IMR-90 (cell line): ENCODE measurements around the gene GATA3. TPM values are rescaled to one million over a fixed set of nuclear protein-coding genes. Genes with fewer than 3 reads are reported as not detected.

ENCODE experiments used
- ATAC-seq: fragments of 200-7000 bp; cut with Tn5 transposase; 2 replicates; pipeline ENCODE4 v1.9.1; 2020; ENCODE audit warnings: low read depth, mild to moderate bottlenecking, moderate library complexity
- BruUV-seq: library from RNA; stranded (reverse); fragments of 400-500 nt; replicated peaks from 2 replicates; lab custom pipeline; 2021; lab: Mats Ljungman, UMichigan
- CTCF ChIA-PET: fragments of 300-600 bp; formaldehyde crosslinking; extraction: SDS; loops from one replicate; lab custom pipeline; 2021; ENCODE audit warnings: antibody characterized with exemption; lab: Yijun Ruan, JAX
- POLR2A ChIA-PET: fragments of 300-600 bp; sonication (Branson Sonifier 250); formaldehyde crosslinking; loops from one replicate; lab custom pipeline; 2022; ENCODE audit warnings: antibody characterized with exemption; ENCODE audit not compliant: unreplicated experiment; lab: Charles Lee
- DNase-seq: peaks from one replicate; pipeline ENCODE4 v3.0.0; 2013
- H2AFZ ChIP-seq: replicated peaks from 2 replicates; pipeline ENCODE3; 2013; ENCODE audit warnings: low read length, mild to moderate bottlenecking; ENCODE audit not compliant: poor library complexity
- H2AK5ac ChIP-seq: 2 replicates; pipeline ENCODE4 v1.6.1; 2013; ENCODE audit warnings: low read depth, low read length, inconsistent platforms
- H2AK9ac ChIP-seq: replicated peaks from 2 replicates; pipeline ENCODE3; 2013; ENCODE audit warnings: mild to moderate bottlenecking, low read depth, low read length, moderate library complexity; ENCODE audit not compliant: poor library complexity
- H2BK120ac ChIP-seq: 2 replicates; pipeline ENCODE4 v1.6.1; 2013; ENCODE audit warnings: low read depth, low read length, inconsistent platforms
- H2BK15ac ChIP-seq: 3 replicates; pipeline ENCODE4 v1.6.1; 2013; ENCODE audit warnings: low read depth, low read length, inconsistent platforms
- H2BK20ac ChIP-seq: 2 replicates; pipeline ENCODE4 v1.6.1; 2013; ENCODE audit warnings: low read depth, mild to moderate bottlenecking, inconsistent platforms, low read length, moderate library complexity
- H2BK5ac ChIP-seq: 2 replicates; pipeline ENCODE4 v1.6.1; 2013; ENCODE audit warnings: mild to moderate bottlenecking, low read depth, low read length, inconsistent platforms; ENCODE audit not compliant: poor library complexity, severe bottlenecking
- H3K14ac ChIP-seq: replicated peaks from 2 replicates; pipeline ENCODE4 v1.6.1; 2013; ENCODE audit warnings: low read depth, low read length, inconsistent platforms
- H3K18ac ChIP-seq: 2 replicates; pipeline ENCODE4 v1.6.1; 2013; ENCODE audit warnings: low read depth, low read length, control low read depth
- H3K23ac ChIP-seq: 2 replicates; pipeline ENCODE4 v1.6.1; 2013; ENCODE audit warnings: low read depth, low read length, inconsistent platforms
- H3K27ac ChIP-seq: 2 replicates; pipeline ENCODE4 v1.5.1; 2013; ENCODE audit warnings: mild to moderate bottlenecking, control low read depth, low read length; ENCODE audit not compliant: insufficient read depth
- H3K27me3 ChIP-seq: 2 replicates; pipeline ENCODE4 v1.6.1; 2013; ENCODE audit warnings: low read length; ENCODE audit not compliant: control insufficient read depth, insufficient read depth
- H3K36me3 ChIP-seq: 2 replicates; pipeline ENCODE4 v1.6.1; 2013; ENCODE audit warnings: low read length, mixed read lengths; ENCODE audit not compliant: control insufficient read depth, insufficient read depth
- H3K4ac ChIP-seq: 2 replicates; pipeline ENCODE4 v1.6.1; 2013; ENCODE audit warnings: low read depth, low read length, inconsistent platforms
- H3K4me1 ChIP-seq: 2 replicates; pipeline ENCODE4 v1.6.1; 2013; ENCODE audit warnings: low read length, mixed read lengths; ENCODE audit not compliant: control insufficient read depth, insufficient read depth
- H3K4me2 ChIP-seq: 2 replicates; pipeline ENCODE4 v1.6.1; 2013; ENCODE audit warnings: low read depth, mild to moderate bottlenecking, control low read depth, low read length, moderate library complexity
- H3K4me3 ChIP-seq: 2 replicates; pipeline ENCODE4 v1.5.1; 2013; ENCODE audit warnings: low read depth, mild to moderate bottlenecking, control low read depth, low read length, moderate library complexity; ENCODE audit not compliant: insufficient read depth
- H3K56ac ChIP-seq: 2 replicates; pipeline ENCODE4 v1.6.1; 2013; ENCODE audit warnings: low read length, inconsistent platforms; ENCODE audit not compliant: insufficient read depth; ENCODE audit errors: extremely low read depth
- H3K79me1 ChIP-seq, 2 experiments: 2 replicates each; pipeline ENCODE4 v1.6.1; 2013; ENCODE audit warnings: low read length in 2 of 2, inconsistent platforms in 1 of 2, low read depth in 1 of 2
- H3K9ac ChIP-seq: 2 replicates; pipeline ENCODE4 v1.6.1; 2013; ENCODE audit warnings: low read depth, low read length, control low read depth
- H3K9me1 ChIP-seq: 2 replicates; pipeline ENCODE4 v1.6.1; 2013; ENCODE audit warnings: low read length, inconsistent platforms; ENCODE audit not compliant: insufficient read depth
- H3K9me3 ChIP-seq: 2 replicates; pipeline ENCODE4 v1.6.1; 2013; ENCODE audit warnings: low read length; ENCODE audit not compliant: control insufficient read depth, insufficient read depth
- H4K20me1 ChIP-seq: 2 replicates; pipeline ENCODE4 v1.6.1; 2013; ENCODE audit warnings: low read length, inconsistent platforms; ENCODE audit not compliant: insufficient read depth
- H4K5ac ChIP-seq: 2 replicates; pipeline ENCODE4 v1.6.1; 2013; ENCODE audit warnings: mild to moderate bottlenecking, low read depth, low read length, control low read depth
- H4K8ac ChIP-seq, 2 experiments: 2 replicates each; pipeline ENCODE4 v1.6.1; 2013; ENCODE audit warnings: low read depth in 2 of 2, low read length in 2 of 2, control low read depth in 1 of 2, inconsistent platforms in 1 of 2
- H4K91ac ChIP-seq: 2 replicates; pipeline ENCODE4 v1.6.1; 2013; ENCODE audit warnings: low read depth, low read length, inconsistent platforms; ENCODE audit not compliant: insufficient read depth
- BHLHE40 ChIP-seq: fragments of 150-350 bp; IDR thresholded peaks from 2 replicates; pipeline ENCODE4 v1.6.1; 2016; ENCODE audit warnings: mild to moderate bottlenecking, low read depth, low read length
- CEBPB ChIP-seq: IDR thresholded peaks from 2 replicates; pipeline ENCODE4 v1.6.1; 2012; ENCODE audit warnings: low read depth, low read length, improper control_type of control experiment
- CHD1 ChIP-seq: IDR thresholded peaks from 2 replicates; pipeline ENCODE4 v1.6.1; 2012; ENCODE audit warnings: low read depth, low read length, improper control_type of control experiment
- CTCF ChIP-seq: conservative IDR thresholded peaks from 2 replicates; pipeline ENCODE4 v1.5.1; 2012; ENCODE audit warnings: mild to moderate bottlenecking, low read depth, low read length, improper control_type of control experiment
- ELK1 ChIP-seq: fragments of 150-350 bp; IDR thresholded peaks from 2 replicates; pipeline ENCODE4 v1.6.1; 2016; ENCODE audit warnings: low read depth, mild to moderate bottlenecking, low read length, moderate library complexity, borderline replicate concordance
- FOS ChIP-seq: fragments of 150-350 bp; IDR thresholded peaks from 2 replicates; pipeline ENCODE4 v1.6.1; 2016; ENCODE audit warnings: low read depth, low read length
- MAZ ChIP-seq: IDR thresholded peaks from 2 replicates; pipeline ENCODE4 v1.6.1; 2012; ENCODE audit warnings: low read depth, mild to moderate bottlenecking, low read length, improper control_type of control experiment, moderate library complexity, borderline replicate concordance
- MXI1 ChIP-seq: IDR thresholded peaks from 2 replicates; pipeline ENCODE4 v1.6.1; 2012; ENCODE audit warnings: low read depth, mild to moderate bottlenecking, low read length, moderate library complexity, borderline replicate concordance
- NFE2L2 ChIP-seq: fragments of 150-350 bp; IDR thresholded peaks from 2 replicates; pipeline ENCODE4 v1.6.1; 2016; ENCODE audit warnings: low read depth, mild to moderate bottlenecking, low read length
- POLR2A ChIP-seq: IDR thresholded peaks from 2 replicates; pipeline ENCODE4 v1.6.1; 2012; ENCODE audit warnings: mild to moderate bottlenecking, low read depth, low read length
- RCOR1 ChIP-seq: IDR thresholded peaks from 2 replicates; pipeline ENCODE4 v1.6.1; 2012; ENCODE audit warnings: mild to moderate bottlenecking, low read length, improper control_type of control experiment; ENCODE audit not compliant: insufficient replicate concordance
- RFX5 ChIP-seq: IDR thresholded peaks from 2 replicates; pipeline ENCODE4 v1.8.0; 2012; ENCODE audit warnings: low read depth, mild to moderate bottlenecking, low read length, moderate library complexity
- SMC3 ChIP-seq: fragments of 150-350 bp; IDR thresholded peaks from 2 replicates; pipeline ENCODE4 v1.6.1; 2016; ENCODE audit warnings: low read depth, mild to moderate bottlenecking, antibody characterized with exemption, low read length, moderate library complexity
- WGBS, 2 experiments: methylation state at CpG; one replicate each; pipeline versions ENCODE4 v1.1.5 to v1.1.7; 2013; ENCODE audit warnings: missing lambda C conversion rate in 2 of 2; ENCODE audit not compliant: insufficient read length in 1 of 2; ENCODE audit errors: extremely low coverage in 2 of 2; 5-methylcytosine and 5-hydroxymethylcytosine counted together
- dilution Hi-C: fragments of 300-500 bp; cut with HindIII; formaldehyde crosslinking; loops from one replicate; pipeline ENCODE4 v1.14.3; 2018; ENCODE audit warnings: low sequenced_read_pairs; ENCODE audit not compliant: unreplicated experiment
- in situ Hi-C: fragments of 300-500 bp; cut with MboI; formaldehyde crosslinking; loops from 3 replicates; pipeline ENCODE4 v1.14.3; 2019; ENCODE audit warnings: low sequenced_read_pairs, inconsistent platforms, mixed read lengths
- intact Hi-C: fragments of 100-400 bp; cut with micrococcal nuclease; formaldehyde crosslinking; loops from 2 replicates; pipeline ENCODE4 v1.10.0; 2022
- polyA plus RNA-seq, 3 experiments: library from polyadenylated mRNA; depleted of rRNA; stranded (reverse); fragments of >200 nt; gene quantifications; 2 replicates each; pipeline ENCODE4 v1.2.3, GENCODE V29; 2012; ENCODE audit warnings: low replicate concordance in 1 of 3
- total RNA-seq: library from RNA; depleted of rRNA; stranded (reverse); fragments of >200 nt; gene quantifications from 2 replicates; pipeline ENCODE4 v1.2.3, GENCODE V29; 2012
- TF ChIP-seq, protein P1 (sequence below): fragments of 150-350 bp; IDR thresholded peaks from 2 replicates; pipeline ENCODE4 v1.6.1; 2017; ENCODE audit warnings: mild to moderate bottlenecking, antibody characterized with exemption, low read length, low read depth

Gene GATA3
- total and polyA plus RNA-seq, 2 of the 4 experiments (the other 2 are of a cell fraction) = 0.21 TPM; not detected in 1

DNA sequence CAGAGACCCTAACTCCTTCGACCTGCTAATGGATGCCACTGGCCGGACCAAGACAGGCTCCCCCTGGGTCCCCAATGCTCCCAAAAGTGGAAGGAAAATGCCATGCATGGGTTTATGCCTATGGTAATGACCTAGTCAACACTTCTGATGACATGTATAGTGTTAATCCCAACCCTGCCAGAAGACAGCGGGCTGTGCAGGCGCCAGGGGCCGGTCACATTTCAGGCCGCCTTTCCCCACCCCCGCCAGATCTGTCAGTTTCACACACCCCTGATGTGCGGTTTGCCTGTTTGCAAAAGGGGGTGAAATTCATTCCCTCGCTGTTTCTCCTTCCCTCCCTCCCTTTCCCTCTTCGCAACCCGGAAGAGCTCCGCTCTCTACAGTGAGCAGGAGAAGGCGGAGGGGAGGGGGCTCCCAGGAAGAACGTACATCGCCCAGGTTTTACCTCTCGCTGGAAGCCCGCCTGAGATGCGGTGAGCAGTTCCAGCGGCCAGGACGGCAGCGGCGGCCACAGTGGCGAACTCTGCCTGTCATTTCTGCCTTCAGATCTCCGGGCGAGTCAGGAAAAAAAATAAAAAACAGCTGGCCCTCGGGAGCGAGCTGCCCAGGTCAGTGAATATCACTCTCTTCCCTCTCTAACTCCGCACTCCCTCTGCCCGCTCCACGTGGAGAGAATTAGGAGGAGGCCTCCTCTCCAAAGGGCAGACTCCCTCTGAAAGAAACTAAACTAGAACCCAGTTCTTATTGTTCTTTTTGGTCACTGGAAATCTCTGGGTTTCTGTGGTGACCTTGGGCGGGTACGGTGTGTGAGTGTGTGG, 9.4 kb upstream of the GATA3 start:
- Histone ChIP-seq H2BK20ac (no peak overlapping the region), H2BK15ac (no peak overlapping the region), H3K9me1 (no peaks in the 10 kb centered on the region), H2AFZ (peak overlapping the region; percentile 17), H3K14ac (no peak overlapping the region), H2AK5ac (no peak overlapping the region), H3K27me3 (peaks cover 98% of the 10 kb centered on the region), H2AK9ac (no peak overlapping the region), H3K36me3 (no peaks in the 10 kb centered on the region), H3K79me1 (no peaks in the 10 kb centered on the region), H4K5ac (no peak overlapping the region), H3K4me3 (peak overlapping the region; percentile 21), H3K4me1 (0 out of 2 replicates have a peak, but pooled peaks cover 1% of the 10 kb centered on the region), H3K9ac (no peak overlapping the region), H4K20me1 (no peaks in the 10 kb centered on the region), H2BK5ac (no peak overlapping the region), H3K56ac (no peak overlapping the region), H3K27ac (no peak overlapping the region), H2BK120ac (no peak overlapping the region), H4K8ac (no peak overlapping the region), H3K4me2 (peak overlapping the region; percentile 55), H3K23ac (0 out of 2 replicates have a peak overlapping the region, but pooled peaks have one; percentile 28), H3K9me3 (peaks cover 11% of the 10 kb centered on the region; the same call in 1 of the 2 replicates), H3K4ac (no peak overlapping the region), H3K18ac (no peak overlapping the region), H4K91ac (no peak overlapping the region)
- 2% methylated on average over 6 of the region's 32 CpGs; no CpG with 5 or more reads in 1 of the 2 experiments for WGBS, 2 experiments
- POLR2A ChIA-PET = no interaction called here
- in situ Hi-C loops = no loop called here
- no TSS peak for BruUV-seq
- ATAC-seq (no peak), DNase-seq (no peak)
- CTCF ChIA-PET = interaction anchor here (0.6 kb wide), 1 partner anchor 12 kb away, joined by 4 read pairs; no protein-coding TSS in a partner anchor
- intact Hi-C loops = no loop called here
- dilution Hi-C loops = no loop called here
- TF ChIP-seq SMC3 (no peak), CHD1 (no peak), BHLHE40 (no peak), ELK1 (no peak), CTCF (no peak), FOS (no peak), RCOR1 (no peak), MAZ (no peak), CEBPB (no peak), NFE2L2 (no peak), POLR2A (no peak), MXI1 (no peak), RFX5 (no peak)
- TF ChIP-seq, protein P1, sequence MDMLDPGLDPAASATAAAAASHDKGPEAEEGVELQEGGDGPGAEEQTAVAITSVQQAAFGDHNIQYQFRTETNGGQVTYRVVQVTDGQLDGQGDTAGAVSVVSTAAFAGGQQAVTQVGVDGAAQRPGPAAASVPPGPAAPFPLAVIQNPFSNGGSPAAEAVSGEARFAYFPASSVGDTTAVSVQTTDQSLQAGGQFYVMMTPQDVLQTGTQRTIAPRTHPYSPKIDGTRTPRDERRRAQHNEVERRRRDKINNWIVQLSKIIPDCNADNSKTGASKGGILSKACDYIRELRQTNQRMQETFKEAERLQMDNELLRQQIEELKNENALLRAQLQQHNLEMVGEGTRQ = no peak
